Loucy (cell line): Measurements from ENCODE around the gene ATP13A5.

Source experiments
- EZH2phosphoT487 ChIP-seq: fragments of 200-600 bp; IDR thresholded peaks from 2 replicates; pipeline ENCODE4 v1.6.1; 2018; ENCODE audit warnings: antibody characterized with exemption, mild to moderate bottlenecking, moderate library complexity, borderline replicate concordance
- TF ChIP-seq, protein P1 (sequence below): fragments of 200-600 bp; sonication (generic); conservative IDR thresholded peaks from 2 replicates; pipeline ENCODE4 v1.5.1; 2014; ENCODE audit warnings: mild to moderate bottlenecking, antibody characterized with exemption, low read length

DNA sequence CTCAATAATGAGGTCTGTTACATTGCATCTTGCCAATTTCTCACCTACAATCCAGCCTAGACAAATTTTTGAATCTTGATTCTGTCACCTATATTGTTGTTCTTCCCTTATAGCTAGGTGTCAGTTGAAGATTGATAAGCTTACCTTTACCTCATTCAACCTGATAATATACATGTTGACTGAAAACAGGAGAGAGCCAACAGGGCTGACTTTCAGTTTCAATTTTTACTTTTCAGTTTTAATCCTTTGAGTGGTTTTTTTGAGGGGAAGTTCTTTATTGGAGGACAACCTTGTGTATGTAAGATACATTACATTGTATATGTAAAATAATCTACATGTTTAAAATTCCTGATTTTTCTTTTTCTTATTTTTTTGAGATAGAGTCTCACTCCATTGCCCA, 5.8 kb downstream of the ATP13A5 start:
- TF ChIP-seq, protein P1, sequence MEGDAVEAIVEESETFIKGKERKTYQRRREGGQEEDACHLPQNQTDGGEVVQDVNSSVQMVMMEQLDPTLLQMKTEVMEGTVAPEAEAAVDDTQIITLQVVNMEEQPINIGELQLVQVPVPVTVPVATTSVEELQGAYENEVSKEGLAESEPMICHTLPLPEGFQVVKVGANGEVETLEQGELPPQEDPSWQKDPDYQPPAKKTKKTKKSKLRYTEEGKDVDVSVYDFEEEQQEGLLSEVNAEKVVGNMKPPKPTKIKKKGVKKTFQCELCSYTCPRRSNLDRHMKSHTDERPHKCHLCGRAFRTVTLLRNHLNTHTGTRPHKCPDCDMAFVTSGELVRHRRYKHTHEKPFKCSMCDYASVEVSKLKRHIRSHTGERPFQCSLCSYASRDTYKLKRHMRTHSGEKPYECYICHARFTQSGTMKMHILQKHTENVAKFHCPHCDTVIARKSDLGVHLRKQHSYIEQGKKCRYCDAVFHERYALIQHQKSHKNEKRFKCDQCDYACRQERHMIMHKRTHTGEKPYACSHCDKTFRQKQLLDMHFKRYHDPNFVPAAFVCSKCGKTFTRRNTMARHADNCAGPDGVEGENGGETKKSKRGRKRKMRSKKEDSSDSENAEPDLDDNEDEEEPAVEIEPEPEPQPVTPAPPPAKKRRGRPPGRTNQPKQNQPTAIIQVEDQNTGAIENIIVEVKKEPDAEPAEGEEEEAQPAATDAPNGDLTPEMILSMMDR = no peak
- TF ChIP-seq EZH2phosphoT487 = no peak
